Osteoblast (primary cell): ENCODE results near the gene DLGAP1. TPM values are rescaled to one million over a fixed set of nuclear protein-coding genes. Genes with fewer than 3 reads are reported as not detected.
A peak's percentile ranks its signal among the peaks of the same experiment; 100 is the strongest.

ENCODE experiments used
- DNase-seq: peaks from one replicate; pipeline ENCODE4 v3.0.0; 2011; ENCODE audit warnings: low spot score, mixed read lengths; ENCODE audit not compliant: insufficient read length; ENCODE audit errors: missing footprints
- H2AFZ ChIP-seq: 2 replicates; pipeline ENCODE4 v1.6.0; 2011; ENCODE audit warnings: mild to moderate bottlenecking, low read length
- H3K27ac ChIP-seq: 2 replicates; pipeline ENCODE4 v1.5.1; 2011; ENCODE audit warnings: mild to moderate bottlenecking, low read depth, low read length, moderate library complexity
- H3K27me3 ChIP-seq: 2 replicates; pipeline ENCODE4 v1.6.0; 2012; ENCODE audit warnings: mild to moderate bottlenecking, control low read depth, inconsistent platforms, low read length, moderate library complexity; ENCODE audit not compliant: insufficient read depth
- H3K36me3 ChIP-seq: 2 replicates; pipeline ENCODE4 v1.5.1; 2011; ENCODE audit warnings: mild to moderate bottlenecking, low read length, control low read depth, moderate library complexity; ENCODE audit not compliant: insufficient read depth
- H3K4me1 ChIP-seq: 2 replicates; pipeline ENCODE4 v1.5.1; 2011; ENCODE audit warnings: mild to moderate bottlenecking, low read length, control low read depth, moderate library complexity; ENCODE audit not compliant: insufficient read depth
- H3K4me2 ChIP-seq: 2 replicates; pipeline ENCODE4 v1.6.0; 2011; ENCODE audit warnings: mild to moderate bottlenecking, low read length; ENCODE audit not compliant: insufficient read depth
- H3K4me3 ChIP-seq: fragments of 200-600 bp; sonication (generic); 3 replicates; pipeline ENCODE4 v1.5.1; 2012; ENCODE audit warnings: mild to moderate bottlenecking, low read length, inconsistent platforms; ENCODE audit not compliant: insufficient read depth
- H3K79me2 ChIP-seq: 2 replicates; pipeline ENCODE4 v1.6.0; 2012; ENCODE audit warnings: mild to moderate bottlenecking, low read length, control low read depth, inconsistent platforms; ENCODE audit not compliant: insufficient read depth
- H3K9me3 ChIP-seq: 2 replicates; pipeline ENCODE4 v1.5.1; 2011; ENCODE audit warnings: low read depth, low read length, control low read depth
- H4K20me1 ChIP-seq: 2 replicates; pipeline ENCODE4 v1.6.0; 2012; ENCODE audit warnings: mild to moderate bottlenecking, low read length, control low read depth; ENCODE audit not compliant: insufficient read depth
- CTCF ChIP-seq: IDR thresholded peaks from 2 replicates; pipeline ENCODE4 v1.5.1; 2011; ENCODE audit warnings: mild to moderate bottlenecking, low read depth, low read length, moderate library complexity; ENCODE audit errors: extremely low read depth
- total RNA-seq: library from RNA; depleted of rRNA; stranded (reverse); fragments of >200 nt; gene quantifications from 2 replicates; pipeline ENCODE4 v1.2.3, GENCODE V29; 2012

DLGAP1 gene
- total RNA-seq, 1 donor, result not detected

DNA sequence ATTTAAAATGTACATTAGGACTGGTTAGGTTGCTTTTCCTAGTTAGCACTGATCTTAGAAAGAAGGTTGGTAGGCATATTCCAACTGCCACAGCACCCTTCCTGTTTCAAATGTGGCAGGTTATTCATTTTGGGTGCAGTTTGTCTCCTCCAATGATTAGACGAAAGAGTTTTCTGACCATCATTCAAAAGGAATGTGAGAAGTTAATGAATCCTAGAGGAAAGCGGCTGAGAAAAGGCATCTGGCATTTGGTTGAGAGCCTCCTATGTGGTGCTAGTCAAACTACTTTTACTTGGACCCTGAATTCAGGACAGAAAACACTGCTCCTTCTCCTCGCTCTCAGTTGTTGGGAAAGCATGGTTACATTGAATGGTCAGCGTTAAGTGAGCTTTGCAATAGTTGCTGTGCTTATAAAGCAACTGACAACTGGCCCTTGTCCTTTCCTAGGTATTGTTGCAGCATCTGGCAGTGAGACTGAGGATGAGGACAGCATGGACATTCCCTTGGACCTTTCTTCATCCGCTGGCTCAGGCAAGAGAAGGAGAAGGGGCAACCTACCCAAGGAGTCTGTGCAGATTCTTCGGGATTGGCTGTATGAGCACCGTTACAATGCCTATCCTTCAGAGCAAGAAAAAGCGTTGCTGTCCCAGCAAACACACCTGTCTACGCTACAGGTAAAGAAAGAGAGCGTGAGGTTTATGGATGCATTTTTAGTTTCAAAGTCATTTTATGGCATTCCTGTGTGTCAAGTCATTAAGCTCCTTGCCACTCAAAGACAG lies 999.0 kb downstream of the DLGAP1 start:
- TF ChIP-seq CTCF, result no peak
- no peaks in the 10 kb centered on the region for H3K9me3 ChIP-seq
- peaks cover 43% of the 10 kb centered on the region for H3K36me3 ChIP-seq
- no peak for DNase-seq
- peak overlapping the region; percentile 85 for H3K4me2 ChIP-seq
- H4K20me1 ChIP-seq, result peaks cover 21% of the 10 kb centered on the region
- H3K4me3 ChIP-seq, result no peak overlapping the region
- peaks cover 54% of the 10 kb centered on the region for H3K4me1 ChIP-seq
- peak overlapping the region; percentile 98 for H3K27ac ChIP-seq
- H3K27me3 ChIP-seq, result no peaks in the 10 kb centered on the region
- H2AFZ ChIP-seq, result no peak overlapping the region
- H3K79me2 ChIP-seq, result peaks cover 79% of the 10 kb centered on the region

GRCh38 chr18:3455090-3455635 lies 999.9 kb downstream of the DLGAP1 start:
- no peak for TF ChIP-seq CTCF
- Histone ChIP-seq H3K79me2 (peaks cover 81% of the 10 kb centered on the region), H3K27ac (peak overlapping the region; percentile 98), H3K9me3 (no peaks in the 10 kb centered on the region), H3K36me3 (peaks cover 34% of the 10 kb centered on the region), H4K20me1 (peaks cover 15% of the 10 kb centered on the region), H3K27me3 (no peaks in the 10 kb centered on the region), H3K4me1 (peaks cover 54% of the 10 kb centered on the region), H2AFZ (no peak overlapping the region), H3K4me2 (peak overlapping the region; percentile 85), H3K4me3 (no peak overlapping the region)
- no peak for DNase-seq

DNA sequence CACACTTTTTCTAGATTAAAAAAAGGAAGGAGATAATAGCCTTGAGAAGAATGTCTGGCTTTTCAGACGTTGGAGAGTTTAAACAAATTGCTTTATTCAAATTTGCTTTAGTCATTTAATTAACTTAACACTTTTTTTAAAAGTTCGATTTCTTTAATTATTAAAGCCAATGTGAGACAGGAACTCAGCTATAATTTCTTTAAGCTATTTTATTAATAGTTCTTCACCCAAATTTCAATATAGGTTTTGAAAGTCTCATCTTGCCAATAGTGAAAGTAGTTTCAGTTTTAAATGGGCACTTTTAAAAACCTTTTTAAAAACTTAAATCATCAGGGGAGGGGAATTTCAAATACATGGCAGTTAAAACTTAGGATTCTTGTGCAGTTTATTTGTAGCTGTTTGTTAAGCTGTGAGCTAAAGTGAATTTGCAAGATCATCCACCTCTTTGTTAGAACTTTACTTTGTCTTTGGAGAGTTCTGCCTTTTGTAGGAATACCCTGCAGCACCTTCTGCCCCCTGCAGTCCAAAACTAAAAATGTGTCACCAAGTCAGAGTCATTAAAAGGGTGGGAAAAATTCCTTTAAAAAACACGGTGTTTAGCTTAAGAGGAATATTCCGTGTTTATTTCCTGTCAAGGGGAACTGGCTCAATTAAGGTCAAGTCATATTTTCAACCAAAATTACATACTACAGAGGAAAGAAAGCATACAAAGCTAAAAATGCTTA lies 1000.6 kb downstream of the DLGAP1 start:
- peak overlapping the region; percentile 85 for H3K4me2 ChIP-seq
- TF ChIP-seq CTCF, result peak; percentile 69
- H3K79me2 ChIP-seq, result peaks cover 85% of the 10 kb centered on the region
- H3K4me1 ChIP-seq, result peaks cover 54% of the 10 kb centered on the region
- no peak for DNase-seq
- H3K4me3 ChIP-seq, result peak overlapping the region; percentile 92
- peaks cover 33% of the 10 kb centered on the region for H3K36me3 ChIP-seq
- H3K27me3 ChIP-seq, result no peaks in the 10 kb centered on the region
- H2AFZ ChIP-seq, result no peak overlapping the region
- no peaks in the 10 kb centered on the region for H3K9me3 ChIP-seq
- peak overlapping the region; percentile 98 for H3K27ac ChIP-seq
- peaks cover 15% of the 10 kb centered on the region for H4K20me1 ChIP-seq
